Breast epithelium (tissue), 3 donors: ENCODE results near the gene ZNF438.

Experiments used
- CTCF ChIP-seq, 3 donors: fragments of 450-650 bp; IDR thresholded peaks; one replicate each; pipeline ENCODE4 v1.5.1; 2016 to 2017; ENCODE audit warnings: antibody characterized with exemption in 3 of 3, mild to moderate bottlenecking in 3 of 3, moderate library complexity in 3 of 3
- POLR2A ChIP-seq: fragments of 450-650 bp; IDR thresholded peaks from one replicate; pipeline ENCODE4 v1.6.1; 2016; ENCODE audit warnings: antibody characterized with exemption, mild to moderate bottlenecking, moderate library complexity
- POLR2AphosphoS5 ChIP-seq, 3 donors: sonication (generic); formaldehyde crosslinking; IDR thresholded peaks; one replicate each; pipeline ENCODE4 v1.6.1; 2017; ENCODE audit warnings: antibody characterized with exemption in 3 of 3

- TF ChIP-seq CTCF (IDR thresholded peaks at IDR 0.05) (no peak), POLR2A (no peak), POLR2AphosphoS5 (IDR thresholded peaks at IDR 0.05) (no peak)
Measured at GRCh38 chr10:30849231-30850035, 182.2 kb downstream of the ZNF438 start.
